ENCODE results near the gene CDX4.
"Not testable (repeated sequence)": the region's sequence is repeated elsewhere in the genome, so short reads cannot be mapped to it uniquely, and the experiment has no call there.

Gene CDX4

GRCh38 chrX:73446831-73447230 is at the start of gene CDX4:
CDX4 (plus strand) TSS chrX:73447053; CDS start chrX:73447254, 201 bp downstream.
- DNase-seq: no peak

DNA sequence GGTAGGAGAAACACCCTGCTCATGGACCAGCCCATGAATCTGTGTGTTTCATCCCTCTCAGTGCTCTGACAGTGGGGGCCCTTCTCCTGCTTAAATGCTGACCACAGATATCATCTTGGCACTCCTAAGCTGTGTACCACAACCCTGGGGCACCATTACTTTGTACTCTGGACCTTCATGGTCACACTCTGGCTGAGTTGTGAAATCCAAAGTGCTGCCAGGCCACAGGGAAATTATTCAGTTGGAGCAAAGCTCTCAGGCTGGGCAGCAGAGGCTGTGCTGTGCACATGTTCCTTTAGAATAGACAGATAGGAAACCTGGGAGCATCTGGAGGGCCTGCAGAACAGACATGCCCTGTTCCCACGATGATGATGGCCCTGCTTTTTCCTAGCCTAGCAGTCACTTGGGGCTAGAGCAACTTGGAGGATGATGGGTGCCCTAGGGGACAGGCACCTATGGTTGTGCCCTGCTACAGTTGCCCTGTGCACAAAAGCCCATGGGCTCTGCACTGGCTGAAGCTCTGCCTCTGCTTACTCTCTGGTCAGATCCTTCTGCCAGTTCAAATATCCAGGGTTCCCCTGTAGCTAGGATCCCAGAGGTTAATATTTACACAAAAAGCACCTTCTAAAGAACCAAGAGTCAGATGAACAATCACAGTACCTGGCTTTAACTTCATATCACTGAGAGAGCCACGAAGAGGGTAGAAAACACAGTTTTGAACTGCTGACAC is 48.5 kb upstream of the CDX4 start:
- no peak for DNase-seq

DNA sequence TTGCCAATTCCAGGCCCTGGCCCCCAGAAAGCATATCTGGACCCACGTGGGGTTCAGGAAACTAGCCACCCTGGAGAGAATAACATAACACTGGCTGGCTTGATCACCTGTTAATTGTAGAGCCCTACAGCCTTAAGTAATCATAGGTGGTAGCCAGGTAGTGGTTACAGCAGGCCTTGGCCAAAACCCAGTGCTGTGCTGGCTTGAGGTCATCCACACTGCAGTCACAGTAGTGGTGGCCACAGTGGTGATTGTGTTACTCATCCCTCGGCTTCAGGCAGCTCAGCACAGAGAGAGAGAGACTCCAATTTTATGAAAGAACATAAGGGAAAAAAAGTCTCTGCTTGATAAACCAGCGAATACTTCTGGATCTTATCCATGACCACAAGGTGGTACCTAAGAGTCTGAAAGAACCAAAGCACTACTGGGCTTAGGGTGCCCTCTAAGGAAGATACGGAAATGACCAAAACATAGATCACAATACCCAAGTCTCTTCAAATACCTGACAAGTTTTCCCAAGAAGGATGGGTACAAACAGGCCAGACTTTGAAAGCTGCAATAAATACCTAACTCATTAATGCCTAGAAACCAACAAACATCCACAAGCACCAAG is 46.6 kb upstream of the CDX4 start:
- no peak for DNase-seq

DNA sequence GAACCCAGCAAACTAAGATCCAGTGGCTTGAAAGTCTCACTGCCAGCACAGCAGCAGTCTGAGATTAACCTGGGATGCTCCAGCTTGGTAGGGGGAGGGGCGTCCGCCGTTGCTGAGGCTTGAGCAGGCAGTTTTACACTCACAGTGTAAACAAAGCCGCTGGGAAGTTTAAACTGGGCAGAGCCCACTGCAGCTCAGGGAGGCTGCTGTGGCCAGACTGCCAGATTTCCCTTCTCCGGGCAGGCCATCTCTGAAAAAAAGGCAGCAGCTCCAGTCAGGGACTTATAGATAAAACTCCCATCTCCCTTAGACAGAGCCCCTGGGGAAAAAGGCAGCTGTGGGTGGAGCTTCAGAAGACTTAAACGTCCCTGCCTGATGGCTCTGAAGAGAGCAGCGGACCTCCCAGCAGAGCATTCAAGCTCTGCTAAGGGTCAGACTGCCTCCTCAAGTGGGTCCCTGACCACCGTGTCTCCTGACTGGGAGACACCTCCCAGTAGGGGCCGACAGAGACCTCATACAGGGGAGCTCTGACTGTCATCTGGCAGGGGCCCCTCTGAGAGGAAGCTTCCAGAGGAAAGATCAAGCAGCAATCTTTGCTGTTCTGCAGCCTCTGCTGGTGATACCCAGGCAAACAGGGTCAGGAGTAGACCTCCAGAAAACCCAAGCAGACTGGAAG is 45.1 kb upstream of the CDX4 start:
- no peak for DNase-seq

- DNase-seq: no peak
These were observed 33.9 kb upstream of the CDX4 start for GRCh38 chrX:73412930-73413329.

GRCh38 chrX:73447311-73447794 is 500 bp downstream of the CDX4 start:
- no peak for DNase-seq

GRCh38 chrX:73448379-73448778 is 1.5 kb downstream of the CDX4 start:
- no peak for DNase-seq

DNA sequence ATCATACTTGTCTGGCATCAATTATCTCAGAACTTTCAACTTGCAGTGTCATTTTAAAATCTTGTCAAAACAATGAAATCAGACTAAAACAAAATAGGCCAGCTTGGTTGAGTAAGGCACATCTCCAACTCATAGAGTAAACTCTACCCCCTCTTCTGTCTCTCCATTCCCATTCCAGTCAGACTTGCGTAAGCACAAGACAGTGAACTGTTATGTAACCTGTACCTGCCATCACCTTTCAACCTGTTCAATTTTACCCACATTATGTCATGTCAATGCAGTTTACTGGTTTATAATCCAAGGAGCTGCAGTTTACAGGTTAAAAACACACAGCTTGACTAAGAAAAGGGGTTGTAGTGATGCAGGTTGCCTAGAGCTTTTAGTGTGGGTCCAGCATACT is 8.3 kb downstream of the CDX4 start:
- no peak for DNase-seq

- DNase-seq: no peak
These were observed 10.5 kb downstream of the CDX4 start for GRCh38 chrX:73457306-73457705.

DNA sequence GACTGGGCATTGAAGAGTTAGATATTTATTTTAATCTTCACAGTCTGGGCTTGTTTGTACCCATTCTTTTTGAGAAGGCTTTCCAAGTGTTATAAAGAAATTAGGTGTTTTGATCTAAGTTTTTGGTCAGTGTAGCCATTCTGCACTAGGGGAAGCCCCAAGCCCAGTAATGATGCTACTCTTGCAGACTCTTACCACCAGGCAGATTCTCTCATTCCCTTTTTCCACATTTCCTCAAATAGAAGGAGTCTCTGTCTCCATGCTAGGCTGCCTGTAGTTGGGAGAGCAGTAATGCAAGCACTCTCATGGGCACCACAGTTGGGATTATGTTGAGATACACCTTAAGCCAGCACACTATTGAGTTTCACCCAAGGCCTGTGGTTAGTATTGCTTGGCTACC is 21.5 kb downstream of the CDX4 start:
- no peak for DNase-seq

DNA sequence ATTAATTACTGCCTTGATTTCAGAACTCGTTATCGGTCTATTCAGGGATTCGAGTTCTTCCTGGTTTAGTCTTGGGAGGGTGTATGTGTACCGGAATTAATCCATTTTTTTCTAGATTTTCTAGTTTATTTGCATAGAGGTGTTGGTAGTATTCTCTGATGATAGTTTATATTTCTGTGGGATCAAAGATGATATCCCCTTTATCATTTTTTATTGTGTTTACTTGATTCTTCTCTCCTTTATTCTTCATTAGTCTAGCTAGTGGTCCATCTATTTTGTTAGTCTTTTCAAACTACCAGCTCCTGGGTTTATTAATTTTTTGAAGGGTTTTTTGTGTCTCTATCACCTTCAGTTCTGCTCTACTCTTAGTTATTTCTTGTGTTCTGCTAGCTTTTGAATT is 32.1 kb downstream of the CDX4 start:
- DNase-seq: no peak

DNA sequence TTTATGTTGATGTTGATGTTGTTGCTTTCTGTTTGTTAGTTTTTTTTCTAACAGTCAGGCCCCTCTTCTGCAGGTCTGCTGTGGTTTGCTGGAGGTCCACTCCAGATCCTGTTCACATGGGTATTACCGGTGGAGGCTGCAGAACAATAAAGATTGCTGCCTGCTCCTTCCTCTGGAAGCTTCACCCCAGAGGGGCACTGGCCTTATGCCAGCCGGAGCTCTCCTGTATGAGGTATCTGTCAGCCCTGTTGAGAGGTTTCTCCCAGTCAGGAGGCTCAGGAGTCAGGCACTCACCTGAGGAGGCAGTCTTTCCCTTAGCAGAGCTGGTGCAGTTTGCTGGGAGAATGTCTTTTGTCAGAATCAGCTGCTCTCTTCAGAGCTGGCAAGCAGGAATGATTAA is 34.7 kb downstream of the CDX4 start:
- DNase-seq: no peak

DNA sequence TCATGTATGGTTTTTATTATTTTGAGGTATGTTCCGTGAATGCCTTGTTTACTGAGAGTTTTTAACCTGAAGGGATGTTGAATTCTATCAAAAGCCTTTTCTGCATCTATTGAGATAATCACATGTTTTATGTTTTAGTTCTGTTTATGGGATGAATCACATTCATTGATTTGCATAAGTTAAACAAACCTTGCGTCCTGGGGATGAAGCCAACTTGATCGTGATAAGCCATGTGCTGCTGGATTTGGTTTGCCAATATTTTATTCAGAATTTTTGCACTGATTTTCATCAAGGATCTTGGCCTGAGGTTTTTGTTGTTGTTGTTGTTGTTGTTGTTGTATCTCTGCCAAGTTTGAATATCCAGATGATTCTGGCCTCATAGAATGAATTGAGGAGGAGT is 43.8 kb downstream of the CDX4 start:
- no peak for DNase-seq

GRCh38 chrX:73492178-73492577 is 45.3 kb downstream of the CDX4 start:
- DNase-seq: not testable (repeated sequence)

All from activated gamma-delta T cell treated with Interleukin-2 at 50 U/mL for 16 hours (primary cell).